Measurements from ENCODE around the gene BAG5.

BAG5 gene

DNA sequence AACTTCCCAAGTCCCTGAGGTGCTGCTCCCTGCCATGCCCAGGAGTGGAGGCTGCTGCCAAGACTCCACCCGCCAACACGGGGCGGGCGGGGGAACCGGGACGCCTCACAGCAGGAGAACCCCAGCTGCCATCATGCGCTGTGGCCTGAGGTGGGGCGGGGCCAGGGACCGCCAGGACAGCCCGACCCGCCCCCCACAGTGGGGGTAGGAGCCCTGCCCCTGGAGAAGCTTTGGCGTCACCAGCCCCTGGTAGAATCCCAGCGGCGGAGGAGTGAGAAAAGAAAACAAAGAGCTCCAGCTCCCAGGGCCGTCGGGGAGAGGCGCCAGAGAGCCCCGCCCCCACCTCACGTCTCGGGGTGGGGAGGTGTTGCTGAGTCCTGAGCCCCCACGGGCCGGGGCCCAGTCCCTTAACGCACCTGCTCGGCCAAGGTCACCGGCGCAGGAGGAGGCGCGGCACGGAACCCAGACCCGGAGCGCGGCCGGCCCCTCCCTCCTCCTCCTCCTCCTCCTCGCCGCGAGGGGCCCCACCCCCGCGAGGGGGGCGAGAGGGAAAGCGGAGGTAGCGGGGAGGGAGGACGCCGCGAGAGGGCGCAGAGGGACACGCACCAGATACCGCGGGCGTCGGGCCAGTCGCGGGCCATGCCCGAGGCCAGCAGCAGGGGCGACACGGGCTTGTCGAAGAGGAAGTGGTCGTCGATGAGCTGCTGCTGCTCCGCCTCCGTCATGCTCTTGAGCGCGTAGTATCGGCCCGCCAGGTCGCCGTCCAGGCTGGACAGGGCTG lies 41.6 kb downstream of the BAG5 start:
- DNase-seq (ENCODE audit: low spot score): peak; percentile 83
- in situ Hi-C loops (cut with MboI; ENCODE audit: low sequenced_read_pairs, unreplicated experiment): no loop called here
- TF ChIP-seq, protein P1, sequence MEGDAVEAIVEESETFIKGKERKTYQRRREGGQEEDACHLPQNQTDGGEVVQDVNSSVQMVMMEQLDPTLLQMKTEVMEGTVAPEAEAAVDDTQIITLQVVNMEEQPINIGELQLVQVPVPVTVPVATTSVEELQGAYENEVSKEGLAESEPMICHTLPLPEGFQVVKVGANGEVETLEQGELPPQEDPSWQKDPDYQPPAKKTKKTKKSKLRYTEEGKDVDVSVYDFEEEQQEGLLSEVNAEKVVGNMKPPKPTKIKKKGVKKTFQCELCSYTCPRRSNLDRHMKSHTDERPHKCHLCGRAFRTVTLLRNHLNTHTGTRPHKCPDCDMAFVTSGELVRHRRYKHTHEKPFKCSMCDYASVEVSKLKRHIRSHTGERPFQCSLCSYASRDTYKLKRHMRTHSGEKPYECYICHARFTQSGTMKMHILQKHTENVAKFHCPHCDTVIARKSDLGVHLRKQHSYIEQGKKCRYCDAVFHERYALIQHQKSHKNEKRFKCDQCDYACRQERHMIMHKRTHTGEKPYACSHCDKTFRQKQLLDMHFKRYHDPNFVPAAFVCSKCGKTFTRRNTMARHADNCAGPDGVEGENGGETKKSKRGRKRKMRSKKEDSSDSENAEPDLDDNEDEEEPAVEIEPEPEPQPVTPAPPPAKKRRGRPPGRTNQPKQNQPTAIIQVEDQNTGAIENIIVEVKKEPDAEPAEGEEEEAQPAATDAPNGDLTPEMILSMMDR (IDR thresholded peaks at IDR 0.05; ENCODE audit: borderline replicate concordance, control extremely low read depth, extremely low read depth, insufficient read depth, missing control alignments): peak; percentile 50

DNA sequence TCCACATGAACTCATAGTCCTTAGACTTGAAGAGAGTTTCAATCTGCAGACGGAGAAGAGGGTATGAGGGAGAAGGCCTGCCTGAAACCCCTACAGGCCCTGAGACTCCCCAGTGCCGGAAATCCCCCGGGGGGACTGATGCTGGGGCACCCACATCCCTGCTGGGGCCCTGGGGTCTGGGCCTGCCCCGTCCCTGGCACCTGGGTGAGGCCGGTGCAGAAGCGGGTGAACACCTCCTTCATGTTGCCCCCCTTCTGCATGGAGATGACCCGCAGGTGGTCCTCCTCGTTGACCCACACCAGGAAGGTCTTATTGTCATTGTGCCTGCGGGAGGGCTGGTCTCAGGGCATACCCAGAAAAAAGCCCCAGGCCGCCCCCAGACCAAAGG lies 42.2 kb downstream of the BAG5 start:
- DNase-seq (ENCODE audit: low spot score): no peak
- TF ChIP-seq, protein P1 (IDR thresholded peaks at IDR 0.05; ENCODE audit: borderline replicate concordance, control extremely low read depth, extremely low read depth, insufficient read depth, missing control alignments): no peak
- in situ Hi-C loops (cut with MboI; ENCODE audit: low sequenced_read_pairs, unreplicated experiment): no loop called here

DNA sequence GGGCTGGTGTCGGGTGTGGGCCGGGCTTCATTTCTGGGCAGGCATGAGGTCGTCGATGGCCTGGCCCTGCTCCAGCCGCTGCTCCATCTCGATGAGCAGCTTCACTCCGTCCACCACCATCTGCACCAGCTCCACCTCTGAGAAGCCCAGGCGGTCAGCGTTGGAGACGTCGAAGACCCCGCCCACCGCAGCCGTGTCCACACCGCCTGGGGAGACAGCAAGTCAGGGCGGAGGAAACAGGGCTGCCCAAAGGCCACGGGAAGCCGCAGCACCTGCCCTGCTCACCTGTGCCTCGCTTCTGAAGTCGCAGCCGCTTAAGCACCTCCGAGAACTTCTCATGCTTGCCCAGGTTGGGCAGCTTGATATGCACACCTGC lies 42.6 kb downstream of the BAG5 start:
- no peak for DNase-seq (ENCODE audit: low spot score)
- in situ Hi-C loops (cut with MboI; ENCODE audit: low sequenced_read_pairs, unreplicated experiment): loop anchor here (5.0 kb wide), 1 partner anchor 37 kb away; no protein-coding TSS in a partner anchor
- TF ChIP-seq, protein P1 (IDR thresholded peaks at IDR 0.05; ENCODE audit: borderline replicate concordance, control extremely low read depth, extremely low read depth, insufficient read depth, missing control alignments): no peak

DNA sequence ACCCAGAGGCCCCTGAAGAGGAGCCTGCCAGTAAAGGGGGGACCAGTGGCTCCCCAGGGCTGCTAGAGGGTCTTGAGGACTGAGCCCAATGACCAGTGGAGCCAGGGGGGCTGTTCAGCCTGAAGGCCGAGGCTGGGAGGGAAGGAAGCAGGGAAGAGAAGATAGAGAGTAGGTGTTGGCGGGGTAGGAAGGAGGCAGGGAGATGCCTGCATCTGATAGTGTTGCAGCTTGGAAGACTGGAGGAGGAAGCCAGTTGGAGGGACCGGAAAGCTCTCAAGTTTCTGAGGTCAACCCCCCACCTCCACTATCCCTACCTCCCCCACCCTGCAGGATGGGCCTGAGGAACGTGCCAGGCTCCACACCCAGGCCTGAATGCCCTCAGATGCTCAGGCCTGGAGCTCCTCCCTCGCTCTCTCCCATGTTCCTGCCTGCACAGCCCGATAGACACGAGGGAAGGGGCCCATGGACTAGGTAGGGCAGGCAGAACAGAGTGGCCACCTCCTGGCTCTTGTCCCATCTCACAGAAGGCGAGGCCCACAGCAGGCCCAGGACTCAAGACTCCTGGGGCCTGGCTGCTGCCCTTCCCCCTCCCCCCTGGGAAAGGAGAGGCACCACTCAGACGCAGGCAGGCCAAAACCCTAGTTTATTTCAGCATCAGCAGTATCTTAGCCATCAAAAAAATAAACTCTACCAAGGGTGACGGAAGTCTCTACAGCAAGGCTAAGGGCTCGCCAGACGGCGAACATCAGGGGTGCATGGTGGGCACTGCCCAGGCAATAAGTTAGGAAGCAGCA lies 43.2 kb downstream of the BAG5 start:
- TF ChIP-seq, protein P1 (IDR thresholded peaks at IDR 0.05; ENCODE audit: borderline replicate concordance, control extremely low read depth, extremely low read depth, insufficient read depth, missing control alignments): no peak
- no peak for DNase-seq (ENCODE audit: low spot score)
- in situ Hi-C loops (cut with MboI; ENCODE audit: low sequenced_read_pairs, unreplicated experiment): loop anchor here (5.0 kb wide), 1 partner anchor 38 kb away; no protein-coding TSS in a partner anchor

DNA sequence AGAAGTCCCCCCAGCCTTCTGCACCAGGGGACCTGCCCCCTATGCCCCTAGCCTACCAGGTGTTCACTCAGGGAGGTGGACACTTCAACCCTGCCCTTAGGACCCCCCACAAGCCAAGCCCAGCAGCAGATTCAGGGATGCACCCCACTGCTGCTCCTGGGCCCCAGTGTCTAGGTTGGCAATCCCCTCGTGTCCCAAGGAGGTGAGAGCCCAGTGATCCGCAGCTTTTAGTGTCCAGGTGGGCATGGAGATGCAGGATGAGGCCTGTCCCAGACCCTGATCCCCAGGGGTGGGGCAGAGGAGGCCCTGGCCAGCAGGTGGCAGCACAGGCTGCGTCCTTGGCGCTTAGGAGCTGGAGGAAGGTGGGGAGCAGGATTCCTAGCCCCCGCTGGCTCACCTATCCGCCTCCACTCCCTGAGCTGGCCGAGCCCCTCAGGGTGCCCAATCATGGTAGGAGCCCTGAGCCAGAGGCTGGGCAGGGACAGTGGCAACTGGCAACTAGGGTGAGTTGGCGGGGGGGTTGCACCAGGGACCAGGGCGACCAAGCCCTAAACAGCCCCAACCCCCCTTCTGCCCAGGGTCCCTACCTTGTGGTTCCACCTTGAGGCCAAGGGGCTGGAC lies 43.9 kb downstream of the BAG5 start:
- DNase-seq (ENCODE audit: low spot score): peak; percentile 89
- TF ChIP-seq, protein P1 (IDR thresholded peaks at IDR 0.05; ENCODE audit: borderline replicate concordance, control extremely low read depth, extremely low read depth, insufficient read depth, missing control alignments): peak; percentile 89
- in situ Hi-C loops (cut with MboI; ENCODE audit: low sequenced_read_pairs, unreplicated experiment): loop anchor here (5.0 kb wide), 1 partner anchor 39 kb away; no protein-coding TSS in a partner anchor

DNA sequence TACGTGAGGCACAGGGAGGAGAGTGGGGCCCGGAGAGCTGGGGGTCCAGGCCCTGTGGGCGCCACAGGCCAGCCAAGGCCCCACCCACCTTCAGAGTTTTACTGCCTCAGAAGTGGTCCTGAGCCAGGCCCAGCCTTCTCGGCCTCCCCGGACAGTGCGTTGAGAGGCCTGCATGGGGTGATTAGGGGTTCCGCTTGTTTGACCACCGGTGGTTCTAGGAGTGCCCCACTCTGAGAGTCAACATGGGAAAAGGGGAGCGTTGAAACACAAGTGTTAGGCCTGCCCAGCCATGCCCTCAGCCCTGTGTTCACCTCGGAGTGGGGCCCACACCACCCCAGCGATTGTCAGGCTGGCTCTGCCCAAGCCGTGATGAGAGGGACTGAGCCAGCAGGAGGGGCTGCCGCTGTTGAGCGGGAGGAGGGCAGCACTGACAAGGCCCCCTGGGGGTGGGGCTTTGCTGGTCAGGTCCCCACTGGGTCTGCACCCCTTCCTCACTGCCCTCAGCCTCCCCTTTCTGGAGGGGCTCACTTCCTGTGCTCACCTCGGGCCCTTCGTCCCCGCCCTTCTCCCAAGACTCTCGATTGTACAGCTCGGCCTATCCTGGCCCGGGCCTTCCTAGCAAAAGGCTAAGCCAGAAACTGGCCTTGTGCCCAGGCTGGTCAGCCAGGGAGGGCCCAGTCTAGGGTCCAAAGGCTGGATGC lies 44.6 kb downstream of the BAG5 start:
- no peak for DNase-seq (ENCODE audit: low spot score)
- TF ChIP-seq, protein P1 (IDR thresholded peaks at IDR 0.05; ENCODE audit: borderline replicate concordance, control extremely low read depth, extremely low read depth, insufficient read depth, missing control alignments): no peak
- in situ Hi-C loops (cut with MboI; ENCODE audit: low sequenced_read_pairs, unreplicated experiment): loop anchor here (5.0 kb wide), 1 partner anchor 39 kb away; no protein-coding TSS in a partner anchor

Measured in GM13976 (cell line).